OCI-LY3 (cell line): Measurements from ENCODE around the gene CLPTM1L.

Experiments
- CTCF ChIP-seq: fragments of 200-600, 300-600 bp; sonication (generic); IDR thresholded peaks from 2 replicates; pipeline ENCODE4 v1.5.1; 2014; ENCODE audit warnings: antibody characterized with exemption, low read length, low read depth
- EZH2phosphoT487 ChIP-seq: fragments of 200-600 bp; shearing (Covaris generic); IDR thresholded peaks from 2 replicates; pipeline ENCODE4 v1.6.1; 2018; ENCODE audit warnings: antibody characterized with exemption, mixed run types, low read depth

- TF ChIP-seq CTCF, result no peak
- TF ChIP-seq EZH2phosphoT487, result no peak
These were observed 16.0 kb upstream of the CLPTM1L start for GRCh38 chr5:1360861-1361260.
